DMS114 treated with DMSO at 0.1 percent for 48 hours (cell line): ENCODE measurements around the gene MLLT3.

Source experiments
- DNase-seq: peaks from one replicate; lab custom pipeline; 2025; ENCODE audit not compliant: unreplicated experiment; lab: John Stamatoyannopoulos, UW

MLLT3 gene

DNA sequence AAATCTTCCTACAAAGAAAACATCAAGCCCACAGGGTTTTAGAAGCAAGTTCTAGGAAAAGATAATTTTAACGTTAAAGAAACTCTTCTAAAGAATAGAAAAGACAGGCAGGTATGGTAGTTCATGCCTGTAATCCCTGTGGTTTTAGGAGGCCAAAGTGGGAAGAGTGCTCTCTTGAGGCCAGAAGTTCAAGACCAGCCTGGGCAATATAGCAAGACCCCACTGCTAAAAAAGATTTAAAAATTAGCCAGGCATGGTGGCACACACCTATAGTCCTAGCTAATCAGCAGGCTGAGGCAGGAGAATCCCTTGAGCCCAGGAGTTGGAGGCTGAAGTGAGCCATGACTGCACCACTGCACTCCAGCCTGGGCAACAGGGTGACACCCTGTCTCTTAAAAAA, 193.3 kb downstream of the MLLT3 start:
- no peak for DNase-seq

DNA sequence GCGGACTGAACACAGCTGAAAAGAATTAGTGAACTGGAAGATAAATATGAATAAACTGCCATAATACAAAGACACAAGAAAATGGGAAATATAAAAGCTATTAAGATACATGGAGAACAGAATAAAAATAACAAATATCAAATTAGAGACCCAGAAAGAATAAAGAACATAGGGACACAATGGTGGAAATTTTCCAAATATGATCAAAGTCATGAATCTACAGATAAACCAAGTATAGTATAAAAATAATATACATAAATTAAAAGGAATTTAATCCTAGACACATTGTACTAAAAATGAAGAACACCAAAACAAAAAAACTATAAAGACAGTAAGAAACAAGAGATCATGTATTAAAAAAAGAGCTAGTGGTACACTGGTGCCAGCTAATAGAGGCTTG, 194.9 kb downstream of the MLLT3 start:
- DNase-seq = no peak

DNA sequence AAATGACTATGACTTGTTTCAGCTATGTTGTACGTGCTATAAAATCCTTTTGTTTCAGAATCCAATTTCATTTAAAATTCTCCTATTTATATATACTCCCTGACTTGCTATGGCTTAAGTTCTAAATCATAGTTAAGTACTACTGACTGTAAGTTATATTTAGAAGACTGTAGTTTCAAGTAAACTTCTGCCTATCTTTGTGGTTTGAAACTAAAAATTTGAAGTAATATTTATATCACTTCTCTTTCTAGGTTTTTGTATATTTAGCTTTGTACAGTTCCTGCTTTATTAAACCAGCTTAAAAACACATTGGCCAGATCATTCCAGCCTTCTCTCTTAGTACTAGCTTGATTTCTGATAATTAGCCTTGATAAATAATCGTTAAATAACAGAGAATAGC, 196.3 kb downstream of the MLLT3 start:
- DNase-seq = no peak

DNA sequence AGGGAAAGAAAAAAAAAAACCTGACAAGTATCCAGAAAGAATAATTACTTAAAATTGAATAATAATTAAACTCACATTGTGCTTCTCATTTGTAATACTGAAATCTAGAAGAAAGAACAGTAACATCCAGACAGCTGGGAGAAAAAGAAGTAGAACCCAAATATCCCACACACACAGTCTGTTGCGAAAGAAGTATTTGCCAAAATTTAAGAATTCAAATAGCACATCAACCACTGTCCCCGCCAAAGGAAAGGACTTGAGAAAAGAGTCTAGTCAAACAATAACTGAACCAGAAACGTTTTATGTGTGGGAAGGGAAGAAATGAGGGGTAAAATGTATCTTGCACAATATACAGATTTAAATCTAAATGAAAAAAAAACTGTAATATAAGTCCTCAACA, 202.8 kb downstream of the MLLT3 start:
- no peak for DNase-seq

DNA sequence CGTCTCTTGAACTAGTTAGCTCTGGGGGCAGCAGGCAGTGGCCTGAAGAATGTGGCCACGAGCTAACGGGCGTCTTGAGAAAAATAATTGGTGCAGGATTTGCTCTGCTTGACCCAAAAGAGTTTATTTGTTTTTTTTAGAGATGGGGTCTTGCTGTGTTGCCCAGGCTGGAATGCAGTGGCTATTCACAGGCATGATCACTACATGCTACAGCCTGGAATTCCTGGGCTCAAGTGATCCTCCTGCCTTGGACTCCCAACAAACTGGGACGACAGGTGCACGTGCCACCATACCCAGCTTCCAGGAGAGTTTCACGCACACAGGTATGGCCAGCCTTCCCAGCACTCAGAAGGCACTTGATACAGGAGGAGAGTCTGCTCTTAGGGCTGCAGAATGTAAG, 203.8 kb downstream of the MLLT3 start:
- no peak for DNase-seq

DNA sequence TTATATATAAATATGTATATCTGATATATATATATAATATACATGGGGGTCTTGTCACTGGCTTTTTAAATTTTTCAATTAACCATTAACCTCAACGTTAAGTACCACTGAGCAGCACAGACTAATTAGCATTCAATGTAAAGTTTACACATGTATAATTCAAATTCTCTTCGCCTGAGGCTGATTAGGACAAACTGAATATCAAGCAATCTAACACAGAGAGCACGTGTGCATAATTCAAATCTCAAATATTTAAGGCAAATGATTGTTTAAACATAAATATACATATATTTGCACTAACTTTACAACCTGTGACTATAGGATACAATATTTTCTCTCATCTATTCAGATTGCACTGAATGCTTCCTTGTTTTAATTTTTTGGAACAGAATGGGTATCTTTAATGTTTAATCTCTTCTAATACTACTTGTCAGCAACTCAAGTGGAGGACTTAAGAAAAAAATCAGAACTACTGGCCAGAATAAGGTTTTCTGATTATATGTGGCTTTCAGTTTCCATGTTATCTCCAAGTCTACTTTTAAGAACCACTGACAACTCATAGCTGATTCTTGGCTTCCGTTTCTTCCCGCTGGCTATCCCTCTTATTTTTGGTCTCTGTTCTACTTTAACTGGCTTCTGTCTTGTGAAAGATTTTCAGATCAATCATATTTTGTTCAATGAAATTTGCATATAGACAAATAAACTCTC, 204.8 kb downstream of the MLLT3 start:
- no peak for DNase-seq

DNA sequence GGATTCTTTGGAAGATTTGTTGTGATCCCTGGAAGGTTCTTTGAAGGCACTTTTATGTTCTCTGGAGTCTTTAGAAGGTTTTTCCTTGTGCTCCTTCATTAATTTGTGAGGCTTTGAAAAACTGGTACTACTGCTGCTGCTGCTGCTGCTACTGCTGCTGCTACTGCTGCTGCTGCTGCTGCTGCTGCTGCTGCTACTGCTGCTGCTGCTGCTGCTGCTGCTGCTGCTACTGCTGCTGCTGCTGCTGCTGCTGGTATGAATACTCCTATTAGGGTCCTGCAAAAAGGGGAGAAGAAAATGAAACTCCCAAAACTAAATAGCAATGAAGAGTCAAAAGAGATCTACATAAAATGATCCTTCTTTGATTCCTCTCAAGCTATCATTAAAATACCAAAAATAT, 208.1 kb downstream of the MLLT3 start:
- no peak for DNase-seq

DNA sequence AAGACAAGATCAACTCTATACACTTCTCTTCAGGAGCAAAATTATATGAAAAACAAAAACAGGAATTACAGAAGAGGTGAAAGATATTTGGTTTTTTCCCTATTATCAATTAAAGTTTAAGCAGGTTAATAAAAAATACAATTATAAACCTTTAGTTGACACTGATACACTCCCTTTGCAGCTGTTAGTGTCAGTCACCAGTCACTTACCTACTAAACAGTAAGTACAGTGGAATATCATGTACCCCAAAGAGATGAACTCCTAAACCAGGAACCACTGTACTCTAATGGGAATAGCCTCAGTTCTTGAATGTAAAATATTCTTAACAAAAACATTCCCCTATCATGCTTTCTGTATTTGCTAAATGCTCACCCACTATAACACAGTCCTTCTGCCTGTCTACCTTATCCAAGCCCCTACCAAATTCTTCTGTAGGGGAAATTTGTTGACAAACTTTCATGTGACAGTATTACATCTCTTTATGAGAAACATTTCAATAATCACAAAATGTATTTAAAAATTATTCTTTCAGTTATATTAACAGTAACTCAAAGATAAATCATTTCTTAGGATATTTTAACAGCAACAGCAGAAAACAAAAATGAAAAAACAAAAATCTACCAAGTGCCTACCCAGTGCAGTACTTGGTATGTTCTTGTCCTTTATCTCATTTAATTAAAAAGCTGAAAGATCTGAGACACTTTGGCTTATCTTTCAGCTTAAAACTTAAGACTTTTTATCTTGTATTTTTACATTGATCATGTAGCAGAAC, 212.8 kb downstream of the MLLT3 start:
- no peak for DNase-seq

DNA sequence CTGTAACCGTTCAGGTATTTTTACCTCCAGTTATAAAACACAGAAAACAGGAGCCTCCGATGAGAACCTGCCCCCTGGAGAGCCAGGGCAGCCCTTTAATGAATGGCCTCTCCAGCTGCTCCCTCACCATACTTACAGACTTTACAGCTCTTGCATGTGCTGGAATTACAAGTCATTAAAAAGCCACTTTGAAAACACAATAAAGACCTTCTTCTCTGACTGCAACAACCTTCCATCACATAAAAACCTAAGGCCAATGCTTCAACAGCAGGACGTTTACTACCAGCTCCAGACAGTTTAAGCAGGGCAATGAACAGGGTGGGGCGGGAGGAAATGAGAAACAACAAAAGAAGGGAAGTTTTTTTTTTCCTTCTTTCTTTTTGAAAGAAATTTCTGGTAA, 213.8 kb downstream of the MLLT3 start:
- no peak for DNase-seq

DNA sequence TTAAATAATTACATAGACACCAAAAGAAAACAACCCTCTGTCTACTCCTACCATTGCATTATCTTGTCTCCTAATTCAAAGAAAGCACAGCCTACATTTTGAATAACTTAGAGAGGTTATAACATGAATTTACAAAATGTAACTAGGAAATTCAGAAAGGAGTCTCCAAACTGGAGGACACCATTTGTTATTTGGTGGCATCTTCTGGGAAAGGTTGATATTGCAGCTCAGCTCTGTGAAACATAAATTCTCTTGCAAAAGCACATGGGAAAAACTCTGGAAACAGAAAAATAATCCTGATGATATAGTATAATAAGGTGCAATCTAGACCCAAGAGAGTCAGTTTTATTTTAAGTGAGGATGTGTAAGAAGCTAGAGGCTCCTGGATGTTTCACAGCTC, 215.3 kb downstream of the MLLT3 start:
- DNase-seq = peak; percentile 1

DNA sequence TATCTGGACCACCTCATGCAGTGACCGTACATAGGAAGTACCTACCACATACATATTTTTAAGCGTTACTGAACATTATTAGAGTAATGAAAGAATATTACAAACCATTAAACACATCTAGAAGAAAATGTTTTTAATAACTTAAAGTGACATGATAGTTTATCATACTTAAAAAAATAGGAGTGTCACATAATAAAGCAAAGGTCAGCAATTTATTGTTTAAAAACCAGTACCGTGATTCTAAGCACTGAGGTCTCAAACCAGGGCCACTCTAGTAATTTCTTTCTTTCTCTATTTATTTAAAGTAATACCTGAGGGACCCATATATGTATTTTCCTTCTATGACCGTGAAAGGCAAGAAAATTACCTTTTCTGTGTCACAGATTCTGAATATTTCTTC, 216.0 kb downstream of the MLLT3 start:
- DNase-seq = no peak

DNA sequence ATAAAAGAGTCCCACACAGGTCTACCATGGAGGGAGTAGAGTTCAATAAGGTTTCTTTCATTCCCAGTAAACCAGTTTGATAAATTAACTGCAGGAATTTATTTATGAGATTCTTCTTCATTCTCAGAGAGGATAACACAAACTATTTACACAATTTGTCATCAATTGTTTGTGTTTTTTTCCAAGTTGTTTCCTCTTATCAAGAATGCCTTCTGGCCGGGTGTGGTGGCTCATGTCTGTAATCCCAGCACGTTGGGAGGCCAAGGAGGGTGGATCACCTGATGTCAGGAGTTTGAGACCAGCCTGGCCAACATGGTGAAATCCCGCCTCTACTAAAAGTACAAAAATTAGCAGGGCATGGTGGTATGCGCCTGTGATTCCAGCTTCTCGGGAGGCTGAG, 216.7 kb downstream of the MLLT3 start:
- DNase-seq = no peak

DNA sequence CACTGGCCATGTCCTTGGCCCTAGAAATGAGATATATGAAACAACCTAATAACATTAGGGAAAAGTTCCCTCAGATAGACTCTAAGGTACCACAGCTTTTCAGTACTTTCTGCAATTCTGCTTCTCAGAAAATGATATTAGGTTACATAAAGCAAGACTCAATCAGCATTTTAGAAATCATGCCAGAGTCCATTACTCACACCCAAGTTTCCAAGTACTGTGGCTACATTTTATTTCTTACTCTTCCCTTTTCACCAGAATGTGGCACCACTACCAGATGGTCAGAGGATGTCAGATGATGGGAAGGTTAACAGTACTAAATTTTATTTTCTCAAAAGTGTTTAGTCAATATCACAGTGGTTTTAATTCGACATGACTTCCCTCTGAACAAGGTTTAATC, 217.2 kb downstream of the MLLT3 start:
- no peak for DNase-seq

DNA sequence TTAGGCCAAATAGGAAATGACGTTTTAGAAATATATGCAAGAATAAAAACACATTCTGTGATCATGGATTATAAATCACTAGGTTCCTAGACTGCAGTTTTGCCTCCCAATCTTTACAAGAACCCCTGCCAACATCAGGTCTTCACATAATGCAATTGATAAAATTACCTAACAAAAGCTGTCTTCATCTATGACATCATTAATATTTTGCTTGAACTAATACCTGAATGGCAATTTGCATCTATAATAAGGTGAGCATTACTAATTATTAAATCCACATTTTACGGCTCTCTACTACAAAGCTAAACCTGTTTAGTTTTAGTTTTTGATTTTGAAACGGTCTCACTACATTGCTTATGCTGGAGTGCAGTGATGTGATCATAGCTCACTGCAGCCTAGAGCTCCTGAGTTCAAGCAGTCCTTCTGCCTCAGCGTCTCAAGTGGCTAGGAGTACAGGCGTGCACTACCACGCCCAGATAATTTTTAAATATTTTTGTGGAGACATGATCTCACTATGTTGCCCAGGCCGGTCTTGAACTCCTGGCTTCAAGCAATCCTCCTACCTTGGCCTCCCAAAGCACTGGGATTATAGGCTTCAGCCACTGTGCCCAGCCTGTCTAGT, 218.0 kb downstream of the MLLT3 start:
- no peak for DNase-seq

DNA sequence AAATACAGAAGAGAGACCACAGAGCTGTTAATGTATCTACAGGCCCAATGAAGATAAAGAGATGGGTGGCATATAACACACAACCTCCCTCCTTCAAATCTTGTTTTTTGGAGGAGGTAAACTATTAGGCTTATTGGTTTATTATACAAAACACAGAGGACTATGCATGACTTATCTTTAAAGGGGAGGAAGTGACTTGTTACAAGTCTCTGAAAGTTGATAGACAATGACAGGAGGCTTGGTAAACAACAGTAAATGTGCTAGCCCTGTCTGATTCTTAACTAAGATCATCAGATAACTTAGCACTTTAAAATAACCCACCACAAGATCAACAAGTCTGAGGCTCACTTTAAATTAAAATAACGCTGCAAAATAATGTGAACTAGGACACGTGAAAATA, 219.0 kb downstream of the MLLT3 start:
- no peak for DNase-seq

DNA sequence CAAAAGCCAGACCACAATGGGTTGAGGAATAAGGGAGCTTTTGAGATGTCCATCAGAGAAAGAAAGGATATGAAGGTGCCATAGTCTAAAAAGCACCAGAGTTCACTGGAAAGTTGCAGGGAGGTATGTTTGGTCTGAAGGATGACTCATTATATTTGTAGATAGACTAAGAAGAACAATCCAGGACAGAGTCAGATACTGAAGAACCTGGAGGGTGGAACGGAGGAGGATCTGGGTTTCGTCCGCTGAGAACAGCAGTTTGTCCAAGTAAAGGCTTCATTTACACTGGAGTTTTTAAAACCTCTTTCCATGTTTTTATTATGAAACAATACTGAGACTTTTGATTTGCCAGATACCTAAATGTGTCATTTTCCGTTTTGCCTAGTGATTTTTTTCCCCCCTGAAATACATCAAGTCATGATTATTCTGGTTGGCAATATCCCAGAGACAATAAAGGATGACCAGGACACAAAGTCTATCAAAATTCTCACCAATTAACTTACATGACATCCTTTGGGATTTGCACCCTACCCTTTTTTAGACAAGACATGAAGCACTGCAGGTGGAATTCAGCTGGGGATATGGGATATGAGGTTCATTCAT, 219.9 kb downstream of the MLLT3 start:
- no peak for DNase-seq

DNA sequence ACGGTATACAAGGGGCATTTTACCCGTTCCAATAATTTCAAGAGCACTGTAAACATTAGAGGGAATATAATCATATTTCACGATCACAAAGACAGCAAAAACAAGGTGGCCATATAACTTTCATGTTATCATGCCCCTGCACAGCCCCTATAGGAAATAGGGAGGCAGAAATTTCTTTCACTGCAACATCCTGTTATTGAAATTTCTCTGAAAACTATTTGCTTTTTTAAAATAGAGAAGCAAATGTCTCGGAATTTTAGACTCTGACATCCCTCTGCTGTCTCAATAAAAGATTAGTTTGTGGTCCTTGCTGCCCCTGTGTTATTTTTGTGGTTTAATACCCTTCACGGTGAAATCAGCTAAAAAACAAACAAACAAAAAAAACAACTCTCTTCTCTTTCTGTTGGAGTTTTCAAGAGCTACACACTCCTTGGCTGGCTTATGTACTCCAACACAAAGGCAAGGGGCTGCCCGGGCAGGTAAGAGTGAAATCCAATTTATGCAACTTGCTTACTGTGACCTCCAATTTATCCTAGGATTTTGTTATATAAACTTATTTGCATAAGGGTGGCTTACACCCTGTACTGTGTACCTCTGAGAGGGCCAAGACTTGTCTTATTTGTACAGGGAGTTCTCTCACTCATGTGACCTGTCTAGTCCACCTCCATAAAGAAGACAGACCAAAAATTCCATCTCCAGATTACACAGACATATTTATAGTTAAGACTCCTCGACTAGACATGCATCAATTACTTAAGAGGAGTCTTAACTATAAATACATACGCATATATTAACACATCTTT, 223.6 kb downstream of the MLLT3 start:
- DNase-seq = no peak

DNA sequence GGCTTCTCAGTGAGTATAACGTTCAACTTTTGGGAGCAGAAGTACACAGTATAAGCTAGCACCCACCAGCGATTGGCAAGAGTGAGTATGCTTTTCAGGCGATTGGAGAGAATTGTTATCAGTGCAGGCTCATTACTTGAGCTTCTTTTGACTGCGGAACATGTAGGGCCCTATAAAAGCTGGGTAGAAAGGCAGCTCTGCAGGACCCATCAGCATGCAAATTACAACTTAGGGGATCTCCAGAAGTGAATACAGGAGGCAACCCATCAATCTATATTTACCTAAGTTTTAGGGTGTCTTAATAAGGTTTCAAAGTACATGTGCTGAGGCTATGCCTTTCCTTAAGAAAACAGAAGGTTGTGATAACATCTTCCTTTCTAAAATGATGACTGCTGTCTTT, 225.0 kb downstream of the MLLT3 start:
- no peak for DNase-seq

DNA sequence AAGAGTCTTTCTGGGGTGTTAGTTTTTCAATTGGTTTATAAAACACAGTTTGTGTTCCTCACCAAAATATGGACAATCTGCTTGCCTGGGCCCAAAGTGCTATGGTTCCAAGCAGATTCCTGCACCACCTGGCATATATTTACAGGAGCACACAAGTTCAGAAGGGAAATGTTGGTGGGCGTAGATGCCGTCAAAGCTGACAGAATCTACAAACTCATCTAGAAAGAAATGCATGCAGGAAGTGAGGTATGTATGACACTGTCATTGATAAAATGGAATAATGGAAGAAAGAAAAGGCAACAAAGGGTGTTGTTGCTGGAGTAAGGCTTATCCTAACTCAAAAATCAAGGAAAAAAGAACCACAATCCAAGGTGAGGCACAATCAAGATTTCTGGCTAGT, 225.8 kb downstream of the MLLT3 start:
- no peak for DNase-seq

DNA sequence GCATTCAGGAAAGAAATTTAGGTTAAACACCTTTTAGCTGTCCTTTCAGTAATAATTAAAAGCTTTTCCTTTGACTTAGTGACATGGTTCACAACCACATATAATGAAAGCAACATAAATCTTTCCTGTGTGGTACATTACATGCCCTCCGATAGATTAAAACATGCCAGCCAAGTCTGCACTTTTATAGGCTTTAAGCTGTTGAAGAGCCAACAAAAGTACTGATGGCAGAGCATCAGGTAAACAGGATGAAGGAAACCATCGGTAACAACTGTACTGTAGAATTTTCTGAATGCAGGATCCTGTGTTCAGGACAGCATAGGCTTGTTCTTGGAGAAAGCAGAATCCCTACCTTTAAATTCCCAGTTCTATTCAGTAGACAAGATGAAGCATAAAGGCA, 226.6 kb downstream of the MLLT3 start:
- no peak for DNase-seq

DNA sequence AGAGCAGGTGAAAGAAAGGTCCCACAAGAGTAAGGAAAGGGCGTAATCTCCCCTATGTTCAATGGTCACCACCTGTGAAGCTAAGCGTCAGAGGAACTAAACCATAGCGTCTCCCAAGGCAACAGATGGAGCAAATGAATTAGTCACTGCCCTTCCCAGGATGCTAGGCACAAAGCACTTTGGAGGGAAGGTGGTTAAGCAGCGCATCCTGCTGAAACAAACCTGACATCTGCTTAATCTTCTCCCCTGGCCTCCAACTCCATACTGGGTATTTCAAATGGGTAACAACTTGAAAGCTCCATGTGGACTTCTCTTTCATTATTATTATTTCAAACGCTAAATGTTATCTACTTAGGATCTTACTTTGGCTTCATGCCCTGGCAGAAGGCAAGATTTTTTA, 227.3 kb downstream of the MLLT3 start:
- no peak for DNase-seq
